ENCODE results near the gene MRPS33. TPM values are rescaled to one million over a fixed set of nuclear protein-coding genes. Genes with fewer than 3 reads are reported as not detected.

The MRPS33 gene
- total and polyA plus RNA-seq, 2 of the 13 experiments (the other 11 are each of a cell fraction or from before 2014, with no cell fraction given) = 50.9 to 91.0 TPM

- TF ChIP-seq HNF1B (CRISPR knock-in tag; IDR thresholded peaks at IDR 0.05) = peak; percentile 91
- TF ChIP-seq POLR2AphosphoS5 (IDR thresholded peaks at IDR 0.05; ENCODE audit: low read depth, low read length) = peak; percentile 96
- TF ChIP-seq ZNF362 (CRISPR knock-in tag; IDR thresholded peaks at IDR 0.05; ENCODE audit: borderline replicate concordance) = no peak
- TF ChIP-seq CREBL2 (CRISPR knock-in tag; IDR thresholded peaks at IDR 0.05; ENCODE audit: borderline replicate concordance) = no peak
- TF ChIP-seq SRSF9 (IDR thresholded peaks at IDR 0.05; ENCODE audit: borderline replicate concordance, insufficient read depth, low read depth, low read length, poor library complexity, severe bottlenecking) = no peak
- TF ChIP-seq GABPB1 (CRISPR knock-in tag; IDR thresholded peaks at IDR 0.05) = peak; percentile 99
- TF ChIP-seq SP1 (IDR thresholded peaks at IDR 0.05) = no peak
- TF ChIP-seq SP1 (CRISPR knock-in tag; IDR thresholded peaks at IDR 0.05) = no peak
- peak; percentile 27; the same call in 1 of the 2 replicates for TF ChIP-seq HMGXB3 (CRISPR knock-in tag; IDR thresholded peaks at IDR 0.05; ENCODE audit: borderline replicate concordance)
- 0 out of 2 replicates have a peak, but pooled peaks have one; percentile 60 for TF ChIP-seq ZNF761 (CRISPR knock-in tag; conservative IDR thresholded peaks at IDR 0.05)
- 0 out of 2 replicates have a peak, but pooled peaks have one; percentile 69 for TF ChIP-seq ZFAT (CRISPR knock-in tag; conservative IDR thresholded peaks at IDR 0.05)
These were observed at the start of gene MRPS33 (continued) for GRCh38 chr7:141014524-141015395.

Data from HepG2 (cell line).